Fibroblast of skin of abdomen (primary cell): ENCODE results near the gene SMAD1.
"Not testable (repeated sequence)": the region's sequence is repeated elsewhere in the genome, so short reads cannot be mapped to it uniquely, and the experiment has no call there.

Experiments
- DNase-seq: peaks from one replicate; pipeline ENCODE4 v3.0.0-alpha.2; 2013

The SMAD1 gene

GRCh38 chr4:145566086-145566708, 84.5 kb downstream of the SMAD1 start:
- DNase-seq: no peak

- DNase-seq: no peak
Observed at GRCh38 chr4:145566768-145567167, 85.1 kb downstream of the SMAD1 start.

GRCh38 chr4:145567516-145567915, 85.9 kb downstream of the SMAD1 start:
- peak; percentile 36 for DNase-seq

- not testable (repeated sequence) for DNase-seq
Observed at GRCh38 chr4:145574546-145574945, 92.9 kb downstream of the SMAD1 start.

GRCh38 chr4:145580906-145581305, 99.3 kb downstream of the SMAD1 start:
- DNase-seq: no peak

- DNase-seq: no peak
Observed at GRCh38 chr4:145583191-145584055, 101.8 kb downstream of the SMAD1 start.

GRCh38 chr4:145587088-145587754, 105.6 kb downstream of the SMAD1 start:
- no peak for DNase-seq

- DNase-seq: not testable (repeated sequence)
Observed at GRCh38 chr4:145589381-145589780, 107.7 kb downstream of the SMAD1 start.

- DNase-seq: no peak
Observed at GRCh38 chr4:145589916-145590702, 108.5 kb downstream of the SMAD1 start.

- DNase-seq: no peak
Observed at GRCh38 chr4:145602129-145602760, 120.6 kb downstream of the SMAD1 start.

GRCh38 chr4:145605941-145606340, 124.3 kb downstream of the SMAD1 start:
- DNase-seq: no peak
